Neural progenitor cell (in vitro differentiated cells): ENCODE data around the gene RIN2. TPM values are rescaled to one million over a fixed set of nuclear protein-coding genes. Genes with fewer than 3 reads are reported as not detected.
A peak's percentile ranks its signal among the peaks of the same experiment; 100 is the strongest.

Experiments
- DNase-seq: peaks from one replicate; pipeline ENCODE4 v3.0.0-alpha.2; 2016; ENCODE audit warnings: low spot score
- H2AFZ ChIP-seq: fragments of 200-600 bp; sonication (generic); replicated peaks from 2 replicates; pipeline ENCODE4 v1.6.1; 2016; ENCODE audit warnings: antibody characterized with exemption
- H3F3A ChIP-seq: fragments of 200-600 bp; sonication (generic); 2 replicates; pipeline ENCODE4 v1.6.1; 2016; ENCODE audit warnings: antibody characterized with exemption, low read depth
- H3K27ac ChIP-seq: fragments of 200-600 bp; sonication (generic); 2 replicates; pipeline ENCODE4 v1.5.1; 2016; ENCODE audit warnings: mild to moderate bottlenecking
- H3K27me3 ChIP-seq: fragments of 200-600 bp; sonication (generic); 2 replicates; pipeline ENCODE4 v1.6.1; 2016; ENCODE audit warnings: mild to moderate bottlenecking, moderate library complexity
- H3K36me3 ChIP-seq: fragments of 200-600 bp; sonication (generic); 2 replicates; pipeline ENCODE4 v1.5.1; 2016
- H3K4me1 ChIP-seq: fragments of 200-600 bp; sonication (generic); 2 replicates; pipeline ENCODE4 v1.6.1; 2016; ENCODE audit warnings: mixed run types
- H3K4me2 ChIP-seq: fragments of 200-600 bp; sonication (generic); 2 replicates; pipeline ENCODE4 v1.6.1; 2016
- H3K4me3 ChIP-seq: fragments of 200-600 bp; sonication (generic); 2 replicates; pipeline ENCODE4 v1.5.1; 2016
- H3K79me2 ChIP-seq: fragments of 200-600 bp; sonication (generic); 2 replicates; pipeline ENCODE4 v1.6.1; 2016; ENCODE audit warnings: low read depth
- H3K9ac ChIP-seq: fragments of 200-600 bp; sonication (generic); 2 replicates; pipeline ENCODE4 v1.6.1; 2016
- H3K9me3 ChIP-seq: fragments of 200-600 bp; sonication (generic); 2 replicates; pipeline ENCODE4 v1.5.1; 2016; ENCODE audit warnings: low read depth
- H4K20me1 ChIP-seq: fragments of 200-600 bp; sonication (generic); 2 replicates; pipeline ENCODE4 v1.6.1; 2016; ENCODE audit warnings: low read depth
- H3K27ac Mint-ChIP-seq: 3 replicates; pipeline ENCODE4 v1.8.0; 2021; ENCODE audit warnings: mixed read lengths
- H3K27me3 Mint-ChIP-seq: 2 replicates; pipeline ENCODE4 v1.8.0; 2022; ENCODE audit warnings: low read depth, mild to moderate bottlenecking, inconsistent platforms, moderate library complexity, mixed read lengths; ENCODE audit not compliant: insufficient read depth
- H3K36me3 Mint-ChIP-seq: 3 replicates; pipeline ENCODE4 v1.8.0; 2021; ENCODE audit warnings: mixed read lengths
- H3K4me1 Mint-ChIP-seq: 3 replicates; pipeline ENCODE4 v1.8.0; 2021; ENCODE audit warnings: mixed read lengths
- H3K4me3 Mint-ChIP-seq: 3 replicates; pipeline ENCODE4 v1.8.0; 2021; ENCODE audit warnings: mild to moderate bottlenecking, moderate library complexity, mixed read lengths
- H3K9me3 Mint-ChIP-seq: 3 replicates; pipeline ENCODE4 v1.8.0; 2020; ENCODE audit warnings: mixed read lengths
- EZH2 ChIP-seq: fragments of 200-600 bp; sonication (generic); IDR thresholded peaks from 2 replicates; pipeline ENCODE4 v1.6.1; 2017; ENCODE audit warnings: antibody characterized with exemption, mild to moderate bottlenecking, moderate library complexity
- EZH2phosphoT487 ChIP-seq: fragments of 200-600 bp; sonication (generic); IDR thresholded peaks from 2 replicates; pipeline ENCODE4 v1.6.1; 2017; ENCODE audit warnings: antibody characterized with exemption
- total RNA-seq: library from RNA; depleted of rRNA; stranded (reverse); fragments of >200 nt; gene quantifications from 2 replicates; pipeline ENCODE4 v1.2.3, GENCODE V29; 2015; ENCODE audit warnings: low replicate concordance
- TF ChIP-seq, protein P1 (sequence below): fragments of 200-600 bp; sonication (generic); IDR thresholded peaks from 2 replicates; pipeline ENCODE4 v1.5.1; 2017; ENCODE audit warnings: antibody characterized with exemption, mild to moderate bottlenecking

Gene RIN2
- total RNA-seq, 1 donor from 2014 or later: 7.2 TPM

- no peak overlapping the region for H3K4me3 Mint-ChIP-seq
- TF ChIP-seq EZH2: no peak
- TF ChIP-seq, protein P1, sequence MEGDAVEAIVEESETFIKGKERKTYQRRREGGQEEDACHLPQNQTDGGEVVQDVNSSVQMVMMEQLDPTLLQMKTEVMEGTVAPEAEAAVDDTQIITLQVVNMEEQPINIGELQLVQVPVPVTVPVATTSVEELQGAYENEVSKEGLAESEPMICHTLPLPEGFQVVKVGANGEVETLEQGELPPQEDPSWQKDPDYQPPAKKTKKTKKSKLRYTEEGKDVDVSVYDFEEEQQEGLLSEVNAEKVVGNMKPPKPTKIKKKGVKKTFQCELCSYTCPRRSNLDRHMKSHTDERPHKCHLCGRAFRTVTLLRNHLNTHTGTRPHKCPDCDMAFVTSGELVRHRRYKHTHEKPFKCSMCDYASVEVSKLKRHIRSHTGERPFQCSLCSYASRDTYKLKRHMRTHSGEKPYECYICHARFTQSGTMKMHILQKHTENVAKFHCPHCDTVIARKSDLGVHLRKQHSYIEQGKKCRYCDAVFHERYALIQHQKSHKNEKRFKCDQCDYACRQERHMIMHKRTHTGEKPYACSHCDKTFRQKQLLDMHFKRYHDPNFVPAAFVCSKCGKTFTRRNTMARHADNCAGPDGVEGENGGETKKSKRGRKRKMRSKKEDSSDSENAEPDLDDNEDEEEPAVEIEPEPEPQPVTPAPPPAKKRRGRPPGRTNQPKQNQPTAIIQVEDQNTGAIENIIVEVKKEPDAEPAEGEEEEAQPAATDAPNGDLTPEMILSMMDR: no peak
- no peak for TF ChIP-seq EZH2phosphoT487
- Histone ChIP-seq H3K27ac (no peak overlapping the region), H3K79me2 (no peaks in the 10 kb centered on the region), H3K27me3 (no peaks in the 10 kb centered on the region), H3K36me3 (no peaks in the 10 kb centered on the region), H3K4me3 (no peak overlapping the region), H2AFZ (no peak overlapping the region), H4K20me1 (no peaks in the 10 kb centered on the region), H3F3A (no peaks in the 10 kb centered on the region), H3K4me1 (peaks cover 26% of the 10 kb centered on the region), H3K9me3 (no peaks in the 10 kb centered on the region), H3K9ac (no peak overlapping the region), H3K4me2 (peak overlapping the region; percentile 32)
- peaks cover 19% of the 10 kb centered on the region for H3K9me3 Mint-ChIP-seq
- no peak for DNase-seq
- peaks cover 31% of the 10 kb centered on the region for H3K4me1 Mint-ChIP-seq
- H3K27me3 Mint-ChIP-seq: peaks cover 1% of the 10 kb centered on the region
- peaks cover 5% of the 10 kb centered on the region for H3K36me3 Mint-ChIP-seq
- H3K27ac Mint-ChIP-seq: peak overlapping the region; percentile 78
These were observed 27.3 kb downstream of the RIN2 start for GRCh38 chr20:19785173-19785982.

- TF ChIP-seq EZH2: no peak
- no peak for TF ChIP-seq EZH2phosphoT487
- TF ChIP-seq, protein P1: no peak
- no peak overlapping the region for H3K9ac ChIP-seq
- H3K36me3 ChIP-seq: no peaks in the 10 kb centered on the region
- Mint-ChIP-seq H3K36me3 (peaks cover 5% of the 10 kb centered on the region), H3K4me1 (peaks cover 26% of the 10 kb centered on the region), H3K9me3 (peaks cover 19% of the 10 kb centered on the region), H3K4me3 (no peak overlapping the region), H3K27me3 (no peaks in the 10 kb centered on the region), H3K27ac (no peak overlapping the region)
- no peaks in the 10 kb centered on the region for H3K79me2 ChIP-seq
- H2AFZ ChIP-seq: no peak overlapping the region
- H4K20me1 ChIP-seq: no peaks in the 10 kb centered on the region
- H3K27me3 ChIP-seq: no peaks in the 10 kb centered on the region
- H3K9me3 ChIP-seq: no peaks in the 10 kb centered on the region
- no peak for DNase-seq
- H3K4me1 ChIP-seq: peaks cover 23% of the 10 kb centered on the region
- H3K27ac ChIP-seq: no peak overlapping the region
- no peak overlapping the region for H3K4me3 ChIP-seq
- peak overlapping the region; percentile 7 for H3K4me2 ChIP-seq
- H3F3A ChIP-seq: no peaks in the 10 kb centered on the region
These were observed 27.9 kb downstream of the RIN2 start for GRCh38 chr20:19785983-19786285.

- Histone ChIP-seq H3K9ac (no peak overlapping the region), H4K20me1 (no peaks in the 10 kb centered on the region), H3K4me3 (no peak overlapping the region), H3K9me3 (no peaks in the 10 kb centered on the region), H3K4me1 (peaks cover 23% of the 10 kb centered on the region), H3K79me2 (no peaks in the 10 kb centered on the region), H3K4me2 (peak overlapping the region; percentile 7), H3K36me3 (no peaks in the 10 kb centered on the region), H3K27ac (no peak overlapping the region), H2AFZ (no peak overlapping the region), H3K27me3 (no peaks in the 10 kb centered on the region), H3F3A (no peaks in the 10 kb centered on the region)
- Mint-ChIP-seq H3K27ac (no peak overlapping the region), H3K36me3 (peaks cover 5% of the 10 kb centered on the region), H3K9me3 (peaks cover 19% of the 10 kb centered on the region), H3K27me3 (no peaks in the 10 kb centered on the region), H3K4me1 (peaks cover 26% of the 10 kb centered on the region), H3K4me3 (no peak overlapping the region)
- TF ChIP-seq EZH2phosphoT487 (no peak), EZH2 (no peak)
- TF ChIP-seq, protein P1: no peak
- DNase-seq: peak; percentile 44
These were observed 28.3 kb downstream of the RIN2 start for GRCh38 chr20:19786311-19786710.
